Dendritic cell treated with granulocyte-macrophage colony-stimulating factor and Interleukin-4, amounts not matched to agents 40 ng/mL and 50 ng/mL, for 4 days (primary cell): ENCODE results near the gene SFT2D1.
"Not testable (repeated sequence)": the region's sequence is repeated elsewhere in the genome, so short reads cannot be mapped to it uniquely, and the experiment has no call there.

Experiments
- H3K27ac Mint-ChIP-seq: one replicate; pipeline ENCODE4 v1.8.0; 2022; ENCODE audit warnings: mild to moderate bottlenecking, mixed read lengths
- H3K27me3 Mint-ChIP-seq: one replicate; pipeline ENCODE4 v1.8.0; 2022; ENCODE audit warnings: mild to moderate bottlenecking, mixed read lengths
- H3K36me3 Mint-ChIP-seq: one replicate; pipeline ENCODE4 v1.8.0; 2022; ENCODE audit warnings: low read depth, mixed read lengths
- H3K4me1 Mint-ChIP-seq: one replicate; pipeline ENCODE4 v1.8.0; 2022; ENCODE audit warnings: low read depth, mixed read lengths
- H3K4me3 Mint-ChIP-seq: one replicate; pipeline ENCODE4 v1.8.0; 2022; ENCODE audit warnings: mild to moderate bottlenecking, moderate library complexity, mixed read lengths
- H3K9me3 Mint-ChIP-seq: one replicate; pipeline ENCODE4 v1.8.0; 2022; ENCODE audit warnings: mixed read lengths
- intact Hi-C: fragments of 100-400 bp; cut with micrococcal nuclease; formaldehyde crosslinking; loops from one replicate; pipeline ENCODE4 v1.15.0; 2022

Gene SFT2D1

DNA sequence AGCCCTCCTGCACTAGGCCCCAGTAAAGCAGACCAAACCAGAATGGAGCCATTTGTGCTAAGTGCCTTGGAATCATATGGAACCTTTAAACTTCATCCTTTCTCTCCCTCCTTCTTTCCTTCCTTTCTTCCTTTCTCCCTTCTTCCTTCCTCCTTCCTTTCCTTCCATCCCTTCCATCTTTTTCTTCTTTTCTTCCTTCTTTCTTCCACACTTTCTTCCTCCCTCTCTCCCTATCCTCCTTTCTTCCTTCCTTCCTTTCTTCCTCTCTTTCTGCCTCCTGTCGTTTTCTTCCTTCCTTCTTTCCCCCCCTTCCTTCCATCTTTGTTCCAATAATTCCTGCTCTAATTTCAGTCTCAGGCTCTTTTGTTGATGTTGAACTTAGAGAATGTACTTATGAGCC, 11.2 kb upstream of the SFT2D1 start:
- Mint-ChIP-seq H3K4me3 (no peak overlapping the region), H3K36me3 (no peaks in the 10 kb centered on the region), H3K4me1 (peaks cover 25% of the 10 kb centered on the region), H3K9me3 (no peaks in the 10 kb centered on the region), H3K27ac (peak overlapping the region; percentile 7), H3K27me3 (no peaks in the 10 kb centered on the region)
- intact Hi-C loops = no loop called here

- Mint-ChIP-seq H3K36me3 (no peaks in the 10 kb centered on the region), H3K27me3 (no peaks in the 10 kb centered on the region), H3K4me3 (no peak overlapping the region), H3K27ac (peak overlapping the region; percentile 84), H3K9me3 (no peaks in the 10 kb centered on the region), H3K4me1 (peaks cover 30% of the 10 kb centered on the region)
- intact Hi-C loops = no loop called here
Measured at GRCh38 chr6:166352923-166353322, 10.6 kb upstream of the SFT2D1 start.

- intact Hi-C loops = no loop called here
- H3K9me3 Mint-ChIP-seq = no peaks in the 10 kb centered on the region
- peaks cover 42% of the 10 kb centered on the region for H3K4me1 Mint-ChIP-seq
- H3K27me3 Mint-ChIP-seq = no peaks in the 10 kb centered on the region
- H3K27ac Mint-ChIP-seq = peak overlapping the region; percentile 84
- no peaks in the 10 kb centered on the region for H3K36me3 Mint-ChIP-seq
- H3K4me3 Mint-ChIP-seq = peak overlapping the region; percentile 32
Measured at GRCh38 chr6:166351715-166352285, 9.5 kb upstream of the SFT2D1 start.

- peak overlapping the region; percentile 18 for H3K27ac Mint-ChIP-seq
Measured at GRCh38 chr6:166348305-166348949, 6.1 kb upstream of the SFT2D1 start.

DNA sequence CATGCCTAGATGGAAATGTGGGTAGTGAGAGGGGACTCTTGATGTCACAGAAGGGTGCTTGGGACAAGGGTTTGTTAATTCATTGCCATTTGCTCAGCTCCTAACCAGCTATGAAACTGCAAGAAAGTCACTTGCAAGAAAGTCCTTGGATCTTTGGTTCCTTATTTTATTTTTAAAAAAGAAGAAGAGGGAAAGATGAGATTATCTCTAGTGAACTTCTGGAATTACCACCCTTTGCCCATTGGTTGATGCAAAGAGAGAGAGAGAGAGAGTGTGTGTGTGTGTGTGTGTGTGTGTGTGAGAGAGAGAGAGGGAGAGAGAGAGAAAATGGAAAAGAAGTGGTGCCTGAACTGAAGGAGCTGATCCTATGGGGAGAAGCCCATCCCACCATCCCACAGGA, 4.6 kb upstream of the SFT2D1 start:
- intact Hi-C loops = no loop called here
- Mint-ChIP-seq H3K4me1 (peaks cover 42% of the 10 kb centered on the region), H3K27ac (peak overlapping the region; percentile 18), H3K27me3 (no peaks in the 10 kb centered on the region), H3K9me3 (no peaks in the 10 kb centered on the region), H3K4me3 (no peak overlapping the region), H3K36me3 (peaks cover 8% of the 10 kb centered on the region)

More at GRCh38 chr6:166348305-166348949, 6.1 kb upstream of the SFT2D1 start:
- no peaks in the 10 kb centered on the region for H3K27me3 Mint-ChIP-seq
- H3K4me3 Mint-ChIP-seq = no peak overlapping the region
- intact Hi-C loops = no loop called here
- peaks cover 56% of the 10 kb centered on the region for H3K4me1 Mint-ChIP-seq
- H3K36me3 Mint-ChIP-seq = no peaks in the 10 kb centered on the region
- no peaks in the 10 kb centered on the region for H3K9me3 Mint-ChIP-seq

- H3K4me1 Mint-ChIP-seq = peaks cover 37% of the 10 kb centered on the region
- H3K36me3 Mint-ChIP-seq = peaks cover 12% of the 10 kb centered on the region
- no peak overlapping the region for H3K4me3 Mint-ChIP-seq
- intact Hi-C loops = no loop called here
- H3K9me3 Mint-ChIP-seq = no peaks in the 10 kb centered on the region
- peak overlapping the region; percentile 18 for H3K27ac Mint-ChIP-seq
- no peaks in the 10 kb centered on the region for H3K27me3 Mint-ChIP-seq
Measured at GRCh38 chr6:166346449-166346848, 4.1 kb upstream of the SFT2D1 start.

DNA sequence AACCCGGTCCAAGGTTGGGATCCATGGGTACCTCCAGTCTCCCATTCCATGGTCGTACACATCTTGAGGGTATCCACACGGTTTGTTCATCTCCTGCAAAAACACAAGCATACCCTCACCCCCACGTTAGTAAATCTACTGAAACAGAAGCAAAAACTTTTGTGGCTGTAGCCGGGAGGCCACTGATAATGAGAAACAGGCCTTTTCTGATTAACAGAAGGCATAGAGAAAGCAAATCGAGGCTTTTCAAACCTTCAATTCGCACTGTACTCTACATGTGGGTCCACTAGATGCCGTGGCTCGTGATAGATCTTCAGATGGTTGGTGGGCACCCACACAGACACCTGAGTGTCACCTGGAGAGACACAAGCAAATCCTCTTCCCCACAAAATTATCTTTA, 3.3 kb upstream of the SFT2D1 start:
- H3K4me3 Mint-ChIP-seq, intact Hi-C loops, H3K27me3 Mint-ChIP-seq, H3K9me3 Mint-ChIP-seq: not testable (repeated sequence)
- H3K4me1 Mint-ChIP-seq = peaks cover 36% of the 10 kb centered on the region
- peak overlapping the region; percentile 18 for H3K27ac Mint-ChIP-seq
- H3K36me3 Mint-ChIP-seq = peaks cover 12% of the 10 kb centered on the region

- H3K27ac Mint-ChIP-seq = peak overlapping the region; percentile 37
Measured at GRCh38 chr6:166344921-166345320, 2.6 kb upstream of the SFT2D1 start.

GRCh38 chr6:166344240-166344639, 1.9 kb upstream of the SFT2D1 start:
- H3K27ac Mint-ChIP-seq = peak overlapping the region; percentile 37
- H3K4me3 Mint-ChIP-seq = no peak overlapping the region
- no peaks in the 10 kb centered on the region for H3K9me3 Mint-ChIP-seq
- intact Hi-C loops = no loop called here
- peaks cover 12% of the 10 kb centered on the region for H3K36me3 Mint-ChIP-seq
- no peaks in the 10 kb centered on the region for H3K27me3 Mint-ChIP-seq
- H3K4me1 Mint-ChIP-seq = peaks cover 36% of the 10 kb centered on the region

More at GRCh38 chr6:166344921-166345320, 2.6 kb upstream of the SFT2D1 start:
- H3K27me3 Mint-ChIP-seq, H3K4me3 Mint-ChIP-seq, H3K9me3 Mint-ChIP-seq, intact Hi-C loops: not testable (repeated sequence)
- Mint-ChIP-seq H3K4me1 (peaks cover 36% of the 10 kb centered on the region), H3K36me3 (peaks cover 12% of the 10 kb centered on the region)

- Mint-ChIP-seq H3K9me3 (no peaks in the 10 kb centered on the region), H3K4me1 (peaks cover 32% of the 10 kb centered on the region), H3K4me3 (peak overlapping the region; percentile 92), H3K27me3 (no peaks in the 10 kb centered on the region), H3K36me3 (peaks cover 12% of the 10 kb centered on the region), H3K27ac (peak overlapping the region; percentile 94)
- intact Hi-C loops = loop anchor here (2.0 kb wide), 1 partner anchor 84 kb away; no protein-coding TSS in a partner anchor
Measured at GRCh38 chr6:166343150-166343487, 774 bp upstream of the SFT2D1 start.

- Mint-ChIP-seq H3K9me3 (no peaks in the 10 kb centered on the region), H3K4me3 (peak overlapping the region; percentile 92), H3K36me3 (peaks cover 12% of the 10 kb centered on the region), H3K27ac (peak overlapping the region; percentile 94), H3K4me1 (peaks cover 26% of the 10 kb centered on the region), H3K27me3 (no peaks in the 10 kb centered on the region)
- intact Hi-C loops = loop anchor here (1.0 to 2.0 kb wide), 2 partner anchors 39 to 83 kb away; no protein-coding TSS in a partner anchor
Measured at GRCh38 chr6:166341977-166342348, 382 bp downstream of the SFT2D1 start.

DNA sequence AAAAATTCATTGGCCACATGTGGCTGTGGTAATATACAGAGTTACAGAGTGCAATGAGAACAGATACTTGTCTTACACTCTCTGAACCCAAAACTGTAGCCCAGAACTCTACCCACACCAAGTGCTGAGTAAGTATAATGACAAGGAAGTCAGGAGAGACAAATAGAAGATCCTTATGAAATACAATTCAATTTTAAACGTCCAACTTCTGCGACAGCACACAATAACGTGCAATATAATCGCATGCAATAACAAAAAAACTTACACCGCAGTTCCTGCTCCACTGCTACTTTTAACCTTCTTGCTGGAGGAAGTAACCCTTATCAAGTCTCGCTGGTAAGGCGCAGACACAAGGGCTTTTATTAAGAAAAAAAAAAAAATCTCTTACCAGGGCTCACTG, 881 bp downstream of the SFT2D1 start:
- Mint-ChIP-seq H3K36me3 (peaks cover 12% of the 10 kb centered on the region), H3K4me3 (peak overlapping the region; percentile 92), H3K27ac (peak overlapping the region; percentile 94), H3K9me3 (no peaks in the 10 kb centered on the region), H3K4me1 (peaks cover 21% of the 10 kb centered on the region), H3K27me3 (no peaks in the 10 kb centered on the region)
- intact Hi-C loops = no loop called here

DNA sequence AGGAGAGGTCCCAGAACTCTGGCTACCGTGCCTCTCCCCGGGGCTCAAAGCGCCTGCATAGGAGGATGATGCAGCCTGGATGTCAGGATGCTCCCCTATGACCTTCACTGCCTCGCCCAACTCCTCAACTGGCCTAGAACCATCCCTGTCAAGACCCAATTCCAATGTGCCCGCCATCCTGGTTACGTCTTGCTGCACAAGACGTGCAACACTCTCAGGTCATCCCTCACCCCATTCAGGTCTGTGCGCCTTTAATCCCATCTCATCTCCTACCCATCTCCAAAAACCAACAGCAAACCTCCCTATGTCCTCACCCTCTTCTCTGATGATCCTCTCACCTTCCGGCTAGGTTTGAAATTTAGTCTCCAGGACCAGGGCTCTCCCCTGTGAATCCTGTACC, 3.5 kb downstream of the SFT2D1 start:
- Mint-ChIP-seq H3K4me1 (peaks cover 20% of the 10 kb centered on the region), H3K27me3 (no peaks in the 10 kb centered on the region), H3K9me3 (no peaks in the 10 kb centered on the region), H3K27ac (no peak overlapping the region), H3K36me3 (peaks cover 14% of the 10 kb centered on the region), H3K4me3 (no peak overlapping the region)
- intact Hi-C loops = no loop called here

DNA sequence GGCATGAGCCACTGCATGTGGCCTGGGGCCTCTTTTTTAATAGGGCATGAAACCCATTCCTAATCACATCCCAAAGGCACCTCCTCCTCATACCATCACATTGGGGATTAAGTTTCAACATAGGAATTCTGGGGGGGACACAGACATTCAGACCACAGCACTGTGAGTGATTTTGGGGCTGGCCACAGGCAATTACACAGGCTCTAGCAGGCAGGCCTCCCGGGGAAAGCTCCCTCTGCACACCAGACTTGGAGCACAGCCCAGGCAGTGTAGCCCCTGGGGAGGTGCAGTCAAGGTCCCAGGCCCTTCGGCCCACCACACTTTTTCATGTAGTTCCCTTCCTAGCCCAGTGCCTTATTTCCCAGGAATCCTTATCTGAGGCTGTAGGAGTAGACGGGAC, 5.5 kb downstream of the SFT2D1 start:
- Mint-ChIP-seq H3K4me1 (peaks cover 40% of the 10 kb centered on the region), H3K9me3 (no peaks in the 10 kb centered on the region), H3K27ac (no peak overlapping the region), H3K4me3 (no peak overlapping the region), H3K27me3 (no peaks in the 10 kb centered on the region), H3K36me3 (peaks cover 22% of the 10 kb centered on the region)
- intact Hi-C loops = no loop called here
